A549 (cell line): ENCODE data around the gene SRGAP1.

Experiments
- CBX2 ChIP-seq: fragments of 200-600 bp; sonication (generic); IDR thresholded peaks from 2 replicates; pipeline ENCODE4 v1.6.1; 2016; ENCODE audit warnings: low read depth, mild to moderate bottlenecking, borderline replicate concordance
- CTCF ChIP-seq: fragments of >200 bp; sonication (Bioruptor Twin); formaldehyde crosslinking; IDR thresholded peaks from 3 replicates; pipeline ENCODE4 v1.5.1; 2016
- EHF ChIP-seq: fragments of 250-450 bp; sonication (Bioruptor Pico); IDR thresholded peaks from 2 replicates; pipeline ENCODE4 v1.5.0; 2020; ENCODE audit warnings: mild to moderate bottlenecking
- ESRRA ChIP-seq: fragments of 150-350 bp; IDR thresholded peaks from 2 replicates; pipeline ENCODE4 v1.6.1; 2014; ENCODE audit warnings: mild to moderate bottlenecking, low read length, borderline replicate concordance
- HDAC2 ChIP-seq: fragments of 200-600 bp; sonication (generic); IDR thresholded peaks from 2 replicates; pipeline ENCODE4 v1.6.1; 2016
- JUN ChIP-seq, 2 experiments: fragments of >200 bp; sonication (Bioruptor Twin); formaldehyde crosslinking; IDR thresholded peaks; 2 replicates in 1 of 2; 3 replicates in 1 of 2; pipeline ENCODE4 v1.6.1; 2016 to 2017
- MAX ChIP-seq: IDR thresholded peaks from 2 replicates; pipeline ENCODE4 v1.6.1; 2012
- NR3C1 ChIP-seq: fragments of >200 bp; sonication (Bioruptor Twin); formaldehyde crosslinking; IDR thresholded peaks from 3 replicates; pipeline ENCODE4 v1.6.1; 2017
- PHF8 ChIP-seq: fragments of 200-600 bp; sonication (generic); IDR thresholded peaks from 2 replicates; pipeline ENCODE4 v1.6.1; 2016; ENCODE audit warnings: low read depth, mild to moderate bottlenecking, antibody characterized with exemption, moderate library complexity, borderline replicate concordance
- POLR2A ChIP-seq: IDR thresholded peaks from 2 replicates; pipeline ENCODE4 v1.6.1; 2012; ENCODE audit warnings: mild to moderate bottlenecking, low read length
- REST ChIP-seq: fragments of 200-600 bp; sonication (generic); IDR thresholded peaks from 2 replicates; pipeline ENCODE4 v1.6.1; 2016; ENCODE audit warnings: antibody characterized with exemption, mild to moderate bottlenecking, moderate library complexity
- TP53 ChIP-seq: fragments of 250-450 bp; sonication (Bioruptor Pico); IDR thresholded peaks from 2 replicates; pipeline ENCODE4 v1.5.0; 2021; ENCODE audit warnings: mild to moderate bottlenecking, moderate library complexity
- USF2 ChIP-seq: fragments of 450-650 bp; IDR thresholded peaks from 2 replicates; pipeline ENCODE4 v1.6.1; 2014; ENCODE audit warnings: antibody characterized with exemption
- ZFP36 ChIP-seq: fragments of 450-650 bp; IDR thresholded peaks from 2 replicates; pipeline ENCODE4 v1.6.1; 2014; ENCODE audit warnings: borderline replicate concordance; ENCODE audit not compliant: partially characterized antibody

- TF ChIP-seq TP53 (CRISPR knock-in tag) (no peak), USF2 (no peak), CTCF (no peak), JUN (IDR thresholded peaks at IDR 0.05) (no peak), POLR2A (no peak), EHF (no peak), HDAC2 (no peak), ZFP36 (no peak), CBX2 (no peak), PHF8 (no peak), REST (no peak), NR3C1 (no peak), MAX (no peak), ESRRA (no peak)
Observed at GRCh38 chr12:64175254-64175945, 330.9 kb downstream of the SRGAP1 start.
